Ovary (tissue), 9 donors: ENCODE measurements around the gene MMP7. TPM values are rescaled to one million over a fixed set of nuclear protein-coding genes. Genes with fewer than 3 reads are reported as not detected.

Source experiments
- DNase-seq, 5 donors: peaks; one replicate each; pipeline ENCODE4 v3.0.0-alpha.2; 2019 to 2020
- H3K27ac ChIP-seq, 2 donors: fragments of 200-600 bp; one replicate each; pipeline versions ENCODE4 v1.5.1 to v1.8.0; 2019 to 2022
- H3K27me3 ChIP-seq: fragments of 200-600 bp; one replicate; pipeline ENCODE4 v1.8.0; 2022
- H3K36me3 ChIP-seq: fragments of 200-600 bp; sonication (generic); one replicate; pipeline ENCODE4 v1.5.1; 2019
- H3K4me1 ChIP-seq: one replicate; pipeline ENCODE4 v1.8.1; 2013; ENCODE audit warnings: mild to moderate bottlenecking, moderate library complexity; ENCODE audit not compliant: insufficient read depth
- H3K4me3 ChIP-seq: fragments of 200-600 bp; sonication (generic); one replicate; pipeline ENCODE4 v1.5.1; 2017
- H3K9me3 ChIP-seq, 2 donors: fragments of 200-600 bp in 1 of 2; sonication (generic) in 1 of 2; one replicate each; pipeline versions ENCODE4 v1.5.1 to v1.8.1; 2013 to 2019; ENCODE audit warnings: mild to moderate bottlenecking in 1 of 2, moderate library complexity in 1 of 2
- CTCF ChIP-seq, 3 donors: fragments of 450-650 bp in 2 of 3; fragments of 200-600 bp in 1 of 3; IDR thresholded peaks; one replicate each; pipeline versions ENCODE4 v1.5.1 to v1.8.0; 2016 to 2022; ENCODE audit warnings: antibody characterized with exemption in 3 of 3, mild to moderate bottlenecking in 1 of 3
- EP300 ChIP-seq: sonication (generic); formaldehyde crosslinking; IDR thresholded peaks from one replicate; pipeline ENCODE4 v1.6.1; 2017; ENCODE audit warnings: antibody characterized with exemption
- POLR2A ChIP-seq: fragments of 450-650 bp; IDR thresholded peaks from one replicate; pipeline ENCODE4 v1.6.1; 2017; ENCODE audit warnings: antibody characterized with exemption, mild to moderate bottlenecking, moderate library complexity
- WGBS, 3 donors: extraction: QIAGEN DNeasy Blood & Tissue Kit in 1 of 3; methylation state at CpG; one replicate each; pipeline versions ENCODE4 v1.1.5 to v1.1.7; 2013 to 2017; 5-methylcytosine and 5-hydroxymethylcytosine counted together
- intact Hi-C, 4 donors: fragments of 100-400 bp; cut with DNase I; formaldehyde crosslinking; loops; one replicate each; pipeline versions ENCODE4 v1.11.0 to v1.15.1; 2022 to 2023
- polyA plus RNA-seq, 2 donors: library from polyadenylated mRNA; stranded (reverse); fragments of 200-250 nt in 1 of 2; fragments of 350-450 nt in 1 of 2; fragmentation: Illumina TruSeq in 1 of 2; extraction: RNeasy Lipid Tissue Mini Kit (QIAGEN cat#74804) in 1 of 2; gene quantifications; one replicate each; pipeline ENCODE4 v1.2.3, GENCODE V29; 2013 to 2014
- total RNA-seq, 7 donors: library from RNA; depleted of rRNA in 2 of 7; stranded (reverse); fragments of >200 nt in 2 of 7; fragmentation: NEBNext Ultra II Directional in 3 of 7; extraction: Animal tissue kit (Norgen Biotek cat#: 25700) in 3 of 7; gene quantifications; one replicate each; pipeline versions ENCODE4 v1.1.0 to v1.2.4, GENCODE V29; 2016 to 2023
- donor health status: DM: no; HTN: no; CAD: no; lungs with moderate emphysema.
- donor health status: DM: no; HTN: no; CAD: no.
- donor health status: Bipolar disorder and iron deficiency.
- donor health status: DM: yes; HTN: yes; CAD: no.
- donor health status: DM: no; HTN: no; CAD: no.
- donor health status: DM: yes; HTN: yes; CAD: no.

MMP7 gene
- total and polyA plus RNA-seq, 9 donors, result 0.33 to 66.3 (median 3.8) TPM; not detected in 1

- Histone ChIP-seq H3K27ac (no peak overlapping the region), H3K9me3 (no peaks in the 10 kb centered on the region), H3K4me1 (no peaks in the 10 kb centered on the region), H3K36me3 (no peaks in the 10 kb centered on the region), H3K4me3 (no peak overlapping the region), H3K27me3 (no peaks in the 10 kb centered on the region)
- intact Hi-C loops, result loop anchor here in 1 of 4 donors (10.0 kb wide), 1 partner anchor 190 kb away; no protein-coding TSS in a partner anchor
- TF ChIP-seq EP300, result no peak
- no peak for TF ChIP-seq POLR2A
- no peak for TF ChIP-seq CTCF (IDR thresholded peaks at IDR 0.05)
- no peak for DNase-seq
- 56 to 73% (median 57%) methylated on average over 2 of the region's 2 CpGs for WGBS, 3 donors
These were observed 45.3 kb downstream of the MMP7 start for GRCh38 chr11:102485095-102485722.

- intact Hi-C loops, result loop anchor here in 1 of 4 donors (10.0 kb wide), 1 partner anchor 188 kb away; no protein-coding TSS in a partner anchor
These were observed 48.1 kb downstream of the MMP7 start for GRCh38 chr11:102482433-102482832.

GRCh38 chr11:102479733-102480132 lies 50.8 kb downstream of the MMP7 start:
- Histone ChIP-seq H3K27me3 (no peaks in the 10 kb centered on the region), H3K27ac (no peak overlapping the region), H3K4me1 (no peaks in the 10 kb centered on the region), H3K9me3 (no peaks in the 10 kb centered on the region), H3K4me3 (no peak overlapping the region), H3K36me3 (no peaks in the 10 kb centered on the region)
- TF ChIP-seq POLR2A (no peak), CTCF (IDR thresholded peaks at IDR 0.05) (no peak), EP300 (no peak)
- intact Hi-C loops, result loop anchor here in 1 of 4 donors (10.0 kb wide), 1 partner anchor 185 kb away; no protein-coding TSS in a partner anchor
- no peak for DNase-seq
- 91 to 99% (median 96%) methylated on average over 2 of the region's 2 CpGs for WGBS, 3 donors

More at GRCh38 chr11:102482433-102482832, 48.1 kb downstream of the MMP7 start:
- no peak for DNase-seq
- TF ChIP-seq POLR2A (no peak), EP300 (no peak), CTCF (IDR thresholded peaks at IDR 0.05) (no peak)
- H3K36me3 ChIP-seq, result no peaks in the 10 kb centered on the region
- no peak overlapping the region for H3K27ac ChIP-seq
- 44 to 52% (median 48%) methylated on average over 3 of the region's 3 CpGs for WGBS, 3 donors
- H3K4me1 ChIP-seq, result no peaks in the 10 kb centered on the region
- no peaks in the 10 kb centered on the region for H3K9me3 ChIP-seq
- no peak overlapping the region for H3K4me3 ChIP-seq
- no peaks in the 10 kb centered on the region for H3K27me3 ChIP-seq

- 59 to 70% (median 60%) methylated on average over 1 of the region's 1 CpG for WGBS, 3 donors
- Histone ChIP-seq H3K36me3 (no peaks in the 10 kb centered on the region), H3K4me1 (no peaks in the 10 kb centered on the region), H3K27ac (no peak overlapping the region), H3K9me3 (no peaks in the 10 kb centered on the region), H3K27me3 (no peaks in the 10 kb centered on the region), H3K4me3 (no peak overlapping the region)
- intact Hi-C loops, result no loop called here
- TF ChIP-seq POLR2A (no peak), CTCF (IDR thresholded peaks at IDR 0.05) (no peak), EP300 (no peak)
- no peak for DNase-seq
These were observed 51.8 kb downstream of the MMP7 start for GRCh38 chr11:102478673-102479299.
